Omental fat pad (tissue), 4 donors: ENCODE results near the gene DHTKD1. TPM values are rescaled to one million over a fixed set of nuclear protein-coding genes. Genes with fewer than 3 reads are reported as not detected.
"Not testable (repeated sequence)": the region's sequence is repeated elsewhere in the genome, so short reads cannot be mapped to it uniquely, and the experiment has no call there.

Experiments used
- ATAC-seq: fragments of 150-250 bp; one replicate; pipeline ENCODE4 v1.9.1; 2016; ENCODE audit warnings: mild to moderate bottlenecking, moderate library complexity; ENCODE audit not compliant: low FRiP score
- DNase-seq: peaks from one replicate; pipeline ENCODE4 v3.0.0-alpha.2; 2019; ENCODE audit warnings: low spot score
- total RNA-seq, 4 donors: library from RNA; depleted of rRNA; stranded (reverse); fragments of >200 nt; gene quantifications; one replicate each; pipeline ENCODE4 v1.1.0, GENCODE V29; 2016
- TF ChIP-seq, protein P1 (sequence below), 3 donors: fragments of 450-650 bp; IDR thresholded peaks; one replicate each; pipeline ENCODE4 v1.5.1; 2016 to 2017; ENCODE audit warnings: antibody characterized with exemption in 3 of 3, mild to moderate bottlenecking in 3 of 3, moderate library complexity in 2 of 3

The DHTKD1 gene
- total RNA-seq, 4 donors from 2014 or later, result 18.3 to 29.5 (median 26.1) TPM

DNA sequence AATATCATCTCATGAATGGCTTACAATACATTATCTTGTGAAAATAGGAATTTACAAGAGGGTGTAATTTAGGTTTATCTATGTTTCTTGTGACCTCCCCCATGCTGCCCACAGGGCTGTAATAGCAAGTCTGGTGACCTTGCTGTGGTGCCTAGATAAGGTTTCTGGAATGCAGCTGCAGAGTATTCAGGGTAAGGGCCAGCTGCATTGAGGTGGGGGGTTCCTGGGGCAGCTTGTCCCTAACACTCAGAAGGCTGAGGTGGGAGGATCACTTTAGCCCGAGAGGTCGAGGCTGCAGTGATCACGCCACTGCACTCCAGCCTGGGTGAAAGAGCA is 5.3 kb upstream of the DHTKD1 start:
- no peak for ATAC-seq
- no peak for DNase-seq
- TF ChIP-seq, protein P1, sequence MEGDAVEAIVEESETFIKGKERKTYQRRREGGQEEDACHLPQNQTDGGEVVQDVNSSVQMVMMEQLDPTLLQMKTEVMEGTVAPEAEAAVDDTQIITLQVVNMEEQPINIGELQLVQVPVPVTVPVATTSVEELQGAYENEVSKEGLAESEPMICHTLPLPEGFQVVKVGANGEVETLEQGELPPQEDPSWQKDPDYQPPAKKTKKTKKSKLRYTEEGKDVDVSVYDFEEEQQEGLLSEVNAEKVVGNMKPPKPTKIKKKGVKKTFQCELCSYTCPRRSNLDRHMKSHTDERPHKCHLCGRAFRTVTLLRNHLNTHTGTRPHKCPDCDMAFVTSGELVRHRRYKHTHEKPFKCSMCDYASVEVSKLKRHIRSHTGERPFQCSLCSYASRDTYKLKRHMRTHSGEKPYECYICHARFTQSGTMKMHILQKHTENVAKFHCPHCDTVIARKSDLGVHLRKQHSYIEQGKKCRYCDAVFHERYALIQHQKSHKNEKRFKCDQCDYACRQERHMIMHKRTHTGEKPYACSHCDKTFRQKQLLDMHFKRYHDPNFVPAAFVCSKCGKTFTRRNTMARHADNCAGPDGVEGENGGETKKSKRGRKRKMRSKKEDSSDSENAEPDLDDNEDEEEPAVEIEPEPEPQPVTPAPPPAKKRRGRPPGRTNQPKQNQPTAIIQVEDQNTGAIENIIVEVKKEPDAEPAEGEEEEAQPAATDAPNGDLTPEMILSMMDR (IDR thresholded peaks at IDR 0.05), result no peak

DNA sequence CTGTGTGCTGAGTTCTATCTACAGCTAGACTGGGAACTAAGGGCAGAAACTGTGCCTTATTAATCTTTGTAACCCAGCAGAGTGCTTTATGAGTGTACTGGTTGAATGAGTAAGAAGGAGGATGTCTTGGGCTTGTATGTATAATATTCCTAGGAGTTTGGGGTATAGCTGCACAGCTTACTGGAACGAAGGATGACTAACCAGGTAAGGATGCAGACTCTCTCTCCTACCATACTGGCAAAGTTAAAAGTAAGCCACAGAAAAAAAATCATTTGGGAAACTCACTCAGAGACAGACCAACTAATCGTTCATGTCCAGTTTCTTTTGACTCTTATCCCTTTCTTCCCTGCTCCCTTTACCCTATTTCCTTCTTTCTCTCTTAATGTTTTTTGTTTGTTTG is 1.4 kb upstream of the DHTKD1 start:
- no peak for DNase-seq
- TF ChIP-seq, protein P1 (IDR thresholded peaks at IDR 0.05), result no peak
- no peak for ATAC-seq

DNA sequence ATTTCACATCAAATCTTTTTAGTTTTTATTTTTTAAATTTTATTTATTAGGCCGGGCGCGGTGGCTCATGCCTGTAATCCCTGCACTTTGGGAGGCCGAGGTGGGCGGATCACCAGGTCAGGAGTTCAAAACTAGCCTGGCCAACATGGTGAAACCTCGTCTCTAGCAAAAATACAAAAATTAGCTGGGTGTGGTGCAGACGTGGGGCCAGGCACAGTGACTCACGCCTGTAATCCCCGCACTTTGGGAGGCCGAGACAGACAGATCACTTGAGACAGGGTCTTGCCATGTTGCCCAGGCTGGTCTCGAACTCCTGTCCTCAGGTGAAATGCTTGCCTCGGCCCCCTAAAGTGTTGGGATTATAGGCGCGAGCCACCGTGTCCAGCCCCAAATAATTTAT is 2.7 kb downstream of the DHTKD1 start:
- DNase-seq, ATAC-seq: not testable (repeated sequence)

DNA sequence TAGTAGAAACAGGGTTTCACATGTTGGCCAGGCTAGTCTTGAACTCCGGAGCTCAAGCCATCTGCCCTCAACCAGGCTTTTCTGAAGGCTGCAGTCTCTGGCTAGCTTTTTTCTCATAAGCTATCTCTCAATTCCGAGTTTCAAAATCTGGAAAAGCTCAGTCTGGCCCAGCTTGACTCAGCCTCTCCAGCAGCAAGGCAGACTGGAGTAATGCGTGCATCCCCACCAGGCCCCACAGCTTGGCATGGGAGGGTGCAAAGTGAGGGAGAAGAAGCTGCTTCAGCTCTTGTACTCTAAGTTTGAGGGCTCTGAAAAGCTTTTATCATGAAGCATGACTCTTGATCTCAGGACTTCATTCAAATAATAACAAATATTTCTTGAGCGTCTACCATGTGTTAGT is 4.8 kb downstream of the DHTKD1 start:
- ATAC-seq (no peak), DNase-seq (no peak)
- TF ChIP-seq, protein P1 (IDR thresholded peaks at IDR 0.05), result no peak

DNA sequence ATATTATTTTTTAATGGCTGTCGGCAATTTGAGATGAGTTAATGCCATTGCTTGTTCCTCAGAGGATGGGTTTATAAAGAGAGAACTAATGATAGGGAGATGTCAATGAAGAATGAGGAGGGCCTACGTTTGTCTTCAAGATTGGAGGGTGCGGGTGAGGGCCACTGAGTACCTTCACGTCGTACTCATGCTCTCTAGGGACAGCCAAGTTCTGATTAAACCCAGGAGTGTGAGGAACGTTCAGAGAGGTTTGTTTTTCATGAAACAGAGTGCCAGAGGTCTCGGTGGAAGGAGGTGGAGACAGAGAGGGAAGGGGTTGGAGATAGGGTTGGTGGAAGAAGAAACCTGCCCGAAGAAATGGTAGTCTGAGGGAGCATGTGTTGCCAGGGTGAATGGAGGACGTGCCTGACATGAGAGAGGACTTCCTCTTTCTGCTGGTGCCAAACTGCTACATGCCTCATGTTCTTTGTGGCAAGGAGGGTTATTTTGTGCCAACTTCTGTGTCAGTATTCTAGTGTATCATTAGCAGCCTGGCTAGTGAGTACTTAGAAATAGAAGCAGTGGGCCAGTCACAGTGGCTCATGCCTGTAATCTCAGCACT is 8.9 kb downstream of the DHTKD1 start:
- DNase-seq (no peak), ATAC-seq (no peak)
- TF ChIP-seq, protein P1 (IDR thresholded peaks at IDR 0.05), result no peak

DNA sequence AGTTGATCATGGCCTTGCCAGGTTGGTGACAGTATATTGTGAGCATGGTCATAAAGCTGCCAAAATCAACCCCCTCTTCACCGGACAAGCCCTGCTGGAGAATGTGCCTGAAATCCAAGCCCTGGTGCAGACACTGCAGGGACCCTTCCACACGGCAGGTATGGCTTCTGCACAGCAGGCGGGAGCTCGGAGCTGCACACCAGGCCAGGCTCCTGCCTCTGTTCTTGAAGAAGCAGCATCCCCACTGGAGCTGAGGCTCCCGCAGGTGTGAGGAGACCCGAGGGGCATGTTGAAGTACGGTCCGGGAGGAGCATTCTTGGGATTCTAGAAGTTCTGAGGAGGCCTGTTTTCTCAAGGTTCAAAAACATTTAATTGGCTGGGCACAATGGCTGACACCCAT is 12.7 kb downstream of the DHTKD1 start:
- DNase-seq (no peak), ATAC-seq (no peak)
- TF ChIP-seq, protein P1 (IDR thresholded peaks at IDR 0.05), result no peak

DNA sequence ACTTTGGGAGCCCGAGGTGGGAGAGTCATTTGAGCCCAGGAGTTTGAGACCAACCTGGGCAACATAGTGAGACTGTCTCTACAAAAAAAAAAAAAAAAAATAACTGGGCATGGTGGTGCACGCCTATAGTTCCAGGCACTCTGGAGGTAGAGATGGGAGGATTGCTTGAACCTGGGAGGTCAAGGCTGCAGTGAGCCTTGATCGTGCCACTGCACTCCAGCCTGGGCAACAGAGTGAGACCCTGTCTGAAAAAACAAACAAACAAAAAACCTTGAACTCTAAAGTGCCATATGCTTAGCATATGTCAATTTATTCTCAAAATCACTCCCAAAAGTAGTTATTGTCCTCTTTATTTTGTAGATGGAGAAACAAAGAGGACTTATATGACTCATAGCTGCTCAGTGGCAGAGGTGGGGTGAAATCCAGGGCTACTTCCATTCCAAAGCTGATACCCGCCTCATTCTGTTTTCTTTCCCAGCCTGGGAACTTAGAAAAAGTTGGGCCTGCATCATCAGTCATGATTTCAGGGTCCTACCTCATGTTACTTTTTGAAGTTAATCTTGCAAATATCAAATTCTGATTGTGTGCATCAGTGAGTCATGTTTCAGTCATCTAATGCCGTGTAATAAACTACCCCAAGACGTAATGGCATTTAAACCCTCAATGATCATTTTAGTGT is 13.3 kb downstream of the DHTKD1 start:
- ATAC-seq (no peak), DNase-seq (no peak)
- TF ChIP-seq, protein P1 (IDR thresholded peaks at IDR 0.05), result no peak
